CD4-positive, alpha-beta T cell treated with Interleukin-17A for 4 hours (primary cell): ENCODE data around the gene FMO1.
"Not testable (repeated sequence)": the region's sequence is repeated elsewhere in the genome, so short reads cannot be mapped to it uniquely, and the experiment has no call there.

ENCODE experiments used
- DNase-seq: peaks from one replicate; pipeline ENCODE4 v3.0.0-alpha.2; 2020; ENCODE audit warnings: mixed read lengths

FMO1 gene

DNA sequence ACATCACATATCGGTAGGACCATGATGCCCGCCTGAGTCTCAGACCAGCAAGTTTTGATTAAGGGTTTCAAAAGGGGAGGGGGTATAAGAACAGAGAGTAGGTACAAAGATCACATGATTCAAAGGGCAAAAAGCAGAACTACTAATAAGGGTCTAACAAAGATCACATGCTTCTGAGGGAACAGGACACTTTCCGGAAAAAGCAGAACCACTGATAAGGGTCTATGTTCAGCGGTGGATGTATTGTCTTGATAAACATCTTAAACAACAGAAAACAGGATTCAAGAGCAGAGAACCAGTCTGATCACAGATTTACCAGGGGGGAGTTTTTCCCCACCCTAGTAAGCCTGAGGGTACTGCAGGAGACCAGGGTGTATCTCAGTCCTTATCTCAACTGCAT lies 12.1 kb upstream of the FMO1 start:
- not testable (repeated sequence) for DNase-seq

DNA sequence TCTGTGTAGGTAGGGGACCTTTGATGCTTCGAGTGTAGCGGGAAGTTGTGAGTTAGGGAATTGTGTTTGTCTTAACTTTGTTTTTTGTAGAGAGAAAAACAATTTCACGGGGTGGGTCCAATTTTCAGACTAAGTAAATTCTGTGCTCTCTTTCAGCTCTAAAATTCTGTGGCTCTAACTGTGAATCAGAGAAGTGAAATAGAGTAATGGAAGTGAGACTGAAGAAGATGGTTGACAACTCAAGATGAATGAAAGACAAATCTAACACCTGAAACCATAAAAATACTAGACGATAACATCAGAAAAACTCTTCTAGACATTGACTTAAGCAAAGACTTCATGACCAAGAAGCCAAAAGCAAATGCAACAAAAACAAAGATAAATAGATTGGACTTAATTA lies 4.4 kb upstream of the FMO1 start:
- DNase-seq, result no peak

DNA sequence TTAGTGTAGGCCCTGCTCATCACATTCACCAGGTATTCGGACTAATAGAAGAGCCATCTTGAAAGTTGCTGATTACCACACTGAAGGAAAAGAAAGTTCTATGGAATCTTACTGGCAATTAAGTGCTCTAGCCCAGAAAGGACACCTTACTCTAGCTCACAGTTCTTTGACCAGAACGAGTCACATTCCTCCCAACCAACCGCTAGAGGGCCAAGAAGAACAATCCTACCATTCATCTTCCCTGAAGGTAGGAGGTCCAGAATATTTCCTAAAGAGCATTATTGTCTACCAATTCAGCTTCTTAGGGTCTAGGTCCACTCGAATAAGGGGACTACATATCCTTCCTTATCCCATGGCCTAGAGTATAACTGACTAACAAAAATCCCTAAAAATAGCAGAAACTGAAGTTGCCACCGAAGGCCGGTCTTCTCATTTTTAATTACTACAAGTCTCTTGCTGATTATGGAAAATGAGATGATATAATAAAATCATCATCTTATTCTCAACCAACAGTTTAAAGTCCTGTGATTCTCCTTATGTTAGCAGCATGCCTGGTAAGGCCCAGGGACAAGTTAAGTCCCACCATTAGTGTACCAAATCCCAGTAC lies 2.7 kb upstream of the FMO1 start:
- peak; percentile 34 for DNase-seq

DNA sequence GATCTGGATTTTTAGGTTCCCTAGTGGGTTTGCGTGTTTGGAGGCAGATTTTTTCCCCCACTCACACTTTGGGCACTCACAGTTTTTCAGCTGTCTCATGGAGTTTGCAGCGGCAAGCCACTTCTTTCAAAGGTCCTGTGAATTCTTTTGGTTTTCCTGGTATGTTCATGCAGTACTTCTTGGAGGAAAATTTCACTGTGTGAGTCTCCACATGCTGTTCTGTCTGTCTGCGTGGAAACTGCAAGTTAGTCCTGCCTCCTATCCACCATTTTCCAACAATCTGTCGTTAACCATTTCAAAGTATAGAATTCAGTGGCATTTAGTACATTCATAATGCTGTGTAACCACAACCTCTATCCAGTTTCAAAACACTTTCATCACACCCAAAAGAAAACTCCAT lies 793 bp upstream of the FMO1 start:
- DNase-seq, result no peak

DNA sequence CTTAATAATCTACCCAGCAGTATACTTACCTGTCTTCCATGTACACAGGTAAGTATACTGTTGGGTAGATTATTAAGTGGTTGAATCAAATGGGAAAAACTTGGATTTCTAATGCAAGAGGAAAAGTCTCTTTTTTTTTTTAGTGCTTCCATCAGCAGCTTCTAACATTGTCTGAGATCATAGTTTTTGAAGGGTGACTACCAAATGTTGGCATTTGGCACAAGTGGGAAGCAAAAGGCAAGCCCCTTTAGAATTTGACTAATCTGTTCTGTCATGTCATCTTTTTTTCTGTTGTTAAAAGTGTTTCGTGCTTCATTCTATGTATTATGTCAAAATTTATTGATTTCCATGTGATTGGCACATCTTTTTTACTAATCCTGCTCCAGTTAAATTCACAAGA lies 547 bp downstream of the FMO1 start:
- no peak for DNase-seq

DNA sequence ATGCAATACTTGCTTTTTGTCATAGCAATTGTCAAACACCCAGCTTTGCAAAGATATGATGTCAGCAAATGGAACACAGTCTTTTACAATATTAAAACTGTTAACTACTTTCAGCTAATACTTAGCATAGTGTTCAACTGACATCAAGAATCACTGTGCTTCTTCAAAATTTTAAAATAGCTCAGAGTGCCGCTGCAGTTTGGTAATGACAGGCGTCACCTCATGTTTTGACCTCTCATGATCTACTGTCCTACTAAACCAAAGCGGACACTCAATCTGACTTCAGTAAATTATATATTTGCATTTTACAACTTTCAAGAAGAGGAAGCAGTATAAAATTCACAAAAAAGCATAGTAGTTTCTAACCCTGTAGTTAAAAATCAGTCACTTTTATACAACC lies 2.0 kb downstream of the FMO1 start:
- DNase-seq, result no peak

DNA sequence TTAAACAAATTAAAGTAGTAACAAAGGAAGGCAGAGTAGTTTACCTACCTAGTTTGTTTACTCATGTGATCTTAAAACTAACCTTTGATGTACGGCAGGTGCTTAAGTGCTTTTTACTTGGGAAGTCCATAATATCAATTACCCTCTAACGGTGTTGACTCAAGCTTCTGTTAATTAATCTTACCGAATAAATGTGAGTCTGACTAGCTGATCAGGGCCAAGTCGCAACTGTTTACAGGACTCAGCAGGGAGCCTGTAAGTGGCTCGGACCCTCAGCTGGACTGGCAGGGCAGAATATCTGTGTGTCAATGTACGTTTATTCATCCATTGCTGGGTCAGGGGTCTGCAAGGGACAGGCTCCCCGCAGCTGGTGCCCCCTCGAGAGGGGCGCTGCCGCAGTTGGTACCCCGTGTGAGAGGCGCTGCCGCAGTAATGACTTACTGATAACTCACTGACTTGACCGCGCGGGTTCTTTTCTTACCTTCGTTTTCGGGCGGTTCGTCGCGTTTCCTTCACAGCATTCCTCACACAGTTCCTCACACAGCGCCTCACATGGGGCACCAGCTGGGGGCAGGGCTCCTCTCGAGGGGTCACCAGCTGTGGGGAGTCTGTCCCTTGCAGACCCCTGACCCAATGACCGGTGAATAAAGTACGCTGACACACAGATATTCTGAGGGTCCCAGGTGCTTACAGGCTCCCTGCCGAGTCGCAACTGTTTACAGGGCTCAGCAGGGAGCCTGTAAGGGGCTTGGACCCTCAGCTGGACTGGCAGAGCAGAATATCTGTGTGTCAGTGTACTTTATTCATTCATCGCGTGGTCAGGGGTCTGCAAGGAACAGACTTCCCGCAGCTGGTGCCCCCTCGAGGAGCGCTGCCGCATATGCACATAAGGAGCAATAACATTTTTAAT lies 3.0 kb downstream of the FMO1 start:
- peak; percentile 22 for DNase-seq

DNA sequence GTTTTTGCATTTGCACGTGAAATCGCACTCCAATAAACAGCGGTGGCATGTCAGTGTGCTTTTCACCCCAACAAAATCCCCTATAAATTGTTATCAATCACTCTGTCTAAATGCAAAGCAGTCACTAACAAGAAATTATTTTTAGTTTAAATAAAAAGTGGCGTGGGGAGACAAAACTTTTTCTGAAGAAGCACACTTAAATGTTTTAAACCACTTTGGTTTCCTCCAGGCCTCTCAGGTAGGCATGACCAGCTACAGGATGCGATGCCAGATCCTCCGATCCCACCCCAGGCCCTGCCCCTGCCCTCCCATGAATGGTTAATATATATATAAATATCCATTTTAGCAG lies 3.6 kb downstream of the FMO1 start:
- DNase-seq, result no peak

DNA sequence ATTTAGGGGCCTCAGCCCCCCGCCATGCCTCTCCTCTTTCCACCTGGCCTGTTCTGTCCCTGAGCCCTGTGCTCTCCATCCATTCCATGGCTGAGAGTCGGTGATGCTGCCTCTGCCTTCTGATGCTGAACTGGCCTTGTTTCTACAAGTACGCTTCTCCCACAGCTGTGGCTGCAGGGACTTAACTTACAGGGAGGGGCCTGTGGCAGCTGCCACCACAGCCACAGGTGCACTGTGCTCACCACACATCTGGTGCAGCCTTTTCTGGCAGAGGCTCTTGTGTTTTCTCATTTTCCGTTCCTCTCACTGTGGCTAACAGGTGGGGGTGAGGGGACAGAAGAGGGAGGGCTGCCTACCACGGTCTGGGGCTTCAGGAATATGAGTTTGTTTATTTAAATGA lies 4.2 kb downstream of the FMO1 start:
- DNase-seq, result no peak

DNA sequence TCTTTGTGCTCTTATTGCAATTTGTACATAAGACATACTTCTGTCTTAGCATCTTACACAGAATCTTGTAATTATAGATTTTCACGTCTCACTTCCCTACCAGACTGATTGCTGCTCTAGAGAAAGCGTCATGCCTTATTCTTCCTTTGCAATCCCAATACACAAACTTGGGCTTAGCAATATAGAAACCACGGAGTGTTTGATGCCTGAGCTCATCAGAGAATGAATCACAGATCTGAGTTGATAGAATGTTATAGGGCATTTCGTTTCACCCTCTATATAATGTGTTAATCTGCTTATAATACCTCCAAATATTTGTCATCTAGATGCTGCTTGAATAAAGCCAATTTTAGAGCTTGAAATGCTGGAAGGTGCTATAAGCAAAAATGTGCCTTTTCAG lies 6.6 kb downstream of the FMO1 start:
- no peak for DNase-seq

DNA sequence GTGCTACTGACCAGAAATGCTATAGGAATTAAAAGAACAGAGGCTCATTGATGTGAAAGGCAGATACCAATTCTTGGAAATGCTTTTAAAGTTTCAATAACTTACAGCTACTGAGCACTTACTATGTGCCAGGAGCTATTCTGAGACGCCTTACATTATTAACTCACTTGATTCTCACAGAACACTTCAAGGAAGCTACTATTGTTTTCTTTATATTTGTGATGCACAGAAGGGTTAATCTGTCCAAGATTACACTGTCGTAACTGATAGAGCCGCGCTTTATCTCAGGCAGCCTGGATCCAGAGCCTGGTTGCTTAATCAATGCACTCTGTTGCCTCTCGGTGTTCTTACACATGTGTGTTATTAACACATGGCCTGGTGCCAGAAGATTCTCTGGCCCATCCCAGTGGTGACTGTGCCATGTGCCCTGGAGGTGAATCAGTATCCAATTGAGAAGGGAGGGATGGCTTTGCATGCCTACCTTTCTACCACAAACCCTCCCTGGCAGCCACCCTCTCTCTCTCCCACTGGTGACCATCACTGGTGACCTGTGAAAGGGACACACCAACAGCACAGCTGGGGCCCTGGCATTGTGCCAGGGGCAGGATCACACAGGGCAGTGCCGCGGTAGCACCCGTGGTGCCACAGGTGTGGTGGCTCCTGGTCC lies 8.8 kb downstream of the FMO1 start:
- DNase-seq, result no peak

DNA sequence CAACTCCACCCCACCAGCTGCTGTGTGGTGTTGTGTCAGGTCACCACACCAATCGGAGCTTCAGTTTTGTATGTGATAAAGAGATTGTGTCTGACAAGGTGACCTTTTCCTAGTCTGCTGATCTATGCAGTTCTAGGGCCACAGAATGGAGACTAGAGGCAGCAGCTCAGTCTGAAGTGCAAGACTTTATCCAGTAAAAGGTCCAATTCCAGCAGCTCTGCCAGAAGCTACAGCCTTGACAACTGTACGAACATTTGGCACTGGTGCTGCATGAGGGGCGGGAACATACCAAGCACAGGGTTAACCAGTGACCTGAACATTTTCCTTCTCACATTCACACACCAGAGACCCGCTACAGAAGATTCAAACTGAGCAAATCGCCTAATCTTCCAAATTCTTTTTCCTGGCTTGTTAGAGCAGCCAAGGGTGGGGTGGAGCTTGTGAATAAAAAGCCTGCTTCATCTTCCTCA lies 9.3 kb downstream of the FMO1 start:
- DNase-seq, result no peak

DNA sequence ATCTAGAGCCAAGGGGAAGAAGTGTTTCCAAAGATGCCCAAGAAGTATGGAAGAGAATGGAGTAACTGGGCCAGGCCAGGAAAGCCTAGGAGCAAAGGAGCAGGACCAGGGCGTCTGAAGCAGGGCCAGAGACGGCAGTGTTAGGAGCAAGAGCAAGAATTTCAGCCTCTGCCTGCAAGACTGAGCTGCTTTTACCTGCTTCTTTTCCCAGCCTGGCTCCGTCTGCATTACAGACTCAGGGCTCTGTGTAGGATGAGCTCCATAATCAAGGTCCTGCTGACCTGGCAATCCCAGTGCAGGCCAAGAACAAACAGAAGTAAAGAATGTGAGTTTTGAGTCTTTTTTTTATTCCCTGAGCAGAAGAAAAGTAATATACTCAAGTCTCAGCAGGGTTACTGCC lies 10.1 kb downstream of the FMO1 start:
- no peak for DNase-seq

DNA sequence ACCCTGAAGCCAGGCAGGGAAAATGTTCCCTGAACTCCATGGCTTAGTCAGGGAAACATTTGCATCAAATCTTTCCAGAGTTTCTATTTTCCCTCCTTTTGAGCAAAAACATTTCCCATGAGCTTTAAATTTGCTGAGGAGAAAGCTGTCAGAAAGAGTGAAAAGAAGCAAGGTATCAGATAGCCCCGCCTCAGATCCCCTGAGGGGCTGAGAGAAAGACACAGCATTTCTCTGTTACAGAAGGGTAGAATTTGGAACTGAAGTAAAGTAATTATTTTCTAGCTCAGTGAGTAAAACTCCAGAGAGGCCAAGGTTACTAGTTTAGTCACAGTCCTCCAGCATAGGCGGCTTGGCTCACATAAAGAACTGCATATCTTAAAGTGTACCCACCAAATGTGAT lies 10.6 kb downstream of the FMO1 start:
- no peak for DNase-seq

DNA sequence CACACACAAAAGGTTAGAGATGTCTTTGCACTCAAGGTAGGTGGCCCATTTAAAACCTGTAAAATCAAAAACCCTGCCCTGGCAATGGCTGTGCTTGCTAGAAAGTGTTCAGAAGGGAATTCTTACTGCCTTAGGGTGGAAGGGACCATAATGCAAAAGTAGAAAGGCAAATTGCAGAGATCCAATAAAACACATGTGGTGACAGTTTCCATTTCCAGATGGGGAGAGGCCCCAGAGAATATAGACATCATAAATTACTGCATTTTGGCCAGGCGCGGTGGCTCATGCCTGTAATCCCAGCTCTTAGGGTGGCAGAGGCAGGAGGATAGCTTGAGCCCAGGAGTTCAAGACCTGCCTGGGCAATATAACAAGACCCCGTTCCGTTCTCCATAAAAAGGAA lies 13.0 kb downstream of the FMO1 start:
- DNase-seq, result no peak

DNA sequence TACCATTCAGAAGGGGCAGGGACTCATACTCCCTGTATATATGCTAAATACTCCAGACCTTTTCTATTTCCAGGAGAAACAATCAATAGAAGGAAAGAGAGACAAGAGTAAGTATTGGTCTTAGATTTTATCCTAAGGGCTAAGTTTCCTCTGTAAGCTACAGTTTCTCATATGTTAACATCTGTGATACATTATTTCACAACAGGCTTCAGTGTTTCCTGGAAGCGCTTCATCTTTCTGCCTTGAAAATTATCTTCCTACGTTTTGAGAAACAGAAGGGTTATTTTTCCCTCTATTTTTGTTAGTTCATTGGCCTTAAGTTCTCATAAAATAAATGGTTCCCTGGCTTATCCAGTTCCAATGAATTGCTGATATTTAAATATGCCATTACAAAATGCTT lies 15.6 kb downstream of the FMO1 start:
- no peak for DNase-seq

DNA sequence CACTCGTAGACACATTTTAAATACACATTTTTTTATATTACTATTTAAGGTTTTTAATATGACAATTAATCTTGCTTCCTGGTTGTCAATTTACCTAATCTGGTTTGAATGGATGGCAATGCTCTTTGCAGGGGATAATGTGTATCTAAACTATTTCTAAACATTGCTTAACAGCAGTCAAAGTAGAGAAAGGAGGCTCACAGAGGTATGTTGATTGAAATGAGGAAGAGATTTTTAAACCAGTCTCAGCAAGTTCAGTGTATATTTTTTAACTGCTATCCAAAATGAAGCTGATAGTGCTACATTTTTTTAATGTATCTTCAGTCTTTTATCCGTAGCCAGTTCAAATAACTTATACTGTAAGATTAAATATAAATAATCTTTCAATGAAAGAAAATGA lies 17.4 kb downstream of the FMO1 start:
- DNase-seq, result no peak

DNA sequence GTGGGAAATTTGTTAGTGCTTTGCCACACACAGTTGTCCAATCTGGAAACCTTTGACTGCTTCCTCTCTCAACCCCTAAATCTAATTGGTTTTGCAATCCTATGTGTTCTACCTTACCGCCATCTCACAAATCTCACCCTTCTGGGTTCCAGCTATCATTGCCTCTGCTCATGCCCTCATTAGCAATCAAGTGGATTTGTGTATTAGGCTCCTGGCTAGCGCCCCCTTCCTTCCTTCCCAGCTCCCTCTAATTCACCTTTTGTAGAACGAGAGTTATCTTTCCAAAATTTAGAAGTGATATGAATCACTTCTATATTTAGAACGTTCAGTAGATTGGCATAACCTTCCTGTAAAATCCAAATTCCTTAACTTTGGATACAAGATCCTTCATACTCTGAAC lies 18.6 kb downstream of the FMO1 start:
- no peak for DNase-seq

DNA sequence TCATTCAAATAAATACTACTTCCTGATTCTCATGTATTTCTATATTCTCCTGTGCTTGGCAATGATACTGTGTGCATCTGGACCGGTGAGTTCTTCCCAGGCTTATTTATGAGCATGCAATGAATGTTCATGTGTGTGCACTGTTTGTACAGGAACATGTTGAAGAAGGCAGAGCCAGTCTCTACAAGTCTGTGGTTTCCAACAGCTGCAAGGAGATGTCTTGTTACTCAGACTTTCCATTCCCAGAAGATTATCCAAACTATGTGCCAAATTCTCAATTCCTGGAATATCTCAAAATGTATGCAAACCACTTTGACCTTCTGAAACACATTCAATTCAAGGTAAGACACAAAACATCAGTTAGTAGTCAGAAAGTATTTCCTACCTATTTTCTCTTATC lies 19.1 kb downstream of the FMO1 start:
- no peak for DNase-seq

DNA sequence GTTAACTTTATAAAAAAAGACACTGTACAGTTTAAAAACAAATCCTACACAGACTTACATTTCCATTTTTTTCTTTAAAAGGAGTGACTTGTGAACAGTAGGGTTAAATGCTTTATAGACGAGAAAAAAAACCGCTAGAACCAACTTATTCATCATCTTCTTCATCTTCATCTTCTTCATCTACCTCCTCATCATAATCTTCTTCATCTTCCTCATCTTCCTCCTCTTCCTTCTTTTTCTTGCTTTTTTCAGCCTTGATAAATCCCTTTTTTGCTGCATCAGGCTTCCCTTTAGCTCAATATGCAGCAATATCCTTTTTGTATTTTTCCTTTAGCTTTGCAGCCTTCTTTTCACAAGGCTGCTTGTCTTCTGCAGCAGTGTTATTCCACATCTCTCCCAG lies 22.5 kb downstream of the FMO1 start:
- DNase-seq, result no peak

DNA sequence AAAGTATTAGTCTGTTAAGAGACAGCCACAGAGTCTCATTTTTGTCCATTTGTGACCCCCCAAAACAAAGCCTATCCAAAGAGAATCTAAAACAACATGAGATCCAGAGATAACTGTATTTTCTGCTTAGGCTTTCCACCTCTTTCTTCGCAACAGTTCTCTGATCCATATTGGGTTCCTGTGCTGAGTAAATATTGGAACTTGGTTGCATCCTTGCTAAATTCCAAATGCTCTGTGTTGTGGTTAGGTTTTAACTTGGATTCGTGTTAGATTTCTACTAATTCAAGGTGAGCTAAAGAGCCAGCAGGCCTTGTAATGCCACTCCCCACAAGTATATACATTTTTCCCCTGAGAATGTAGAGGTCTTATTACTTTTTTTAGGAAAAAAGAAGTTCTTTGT lies 29.2 kb downstream of the FMO1 start:
- no peak for DNase-seq

DNA sequence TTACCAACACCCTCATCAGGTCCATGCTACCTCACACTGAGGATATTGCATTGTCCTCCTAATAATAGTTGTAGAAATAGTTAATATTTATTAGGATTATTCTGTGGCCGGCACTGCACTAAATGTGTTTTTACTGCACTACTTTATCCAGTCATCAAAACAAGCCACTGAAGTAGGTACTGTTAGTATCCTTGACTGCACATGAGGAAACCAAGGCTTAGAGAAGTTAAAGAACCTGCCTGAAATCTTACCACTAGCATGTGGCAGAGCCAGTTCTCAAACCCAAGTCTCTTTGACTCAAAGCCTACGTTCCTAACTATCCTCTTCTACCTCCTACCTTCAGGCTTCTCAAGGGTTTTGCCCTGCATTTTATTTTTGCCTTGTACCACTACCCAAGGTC lies 30.9 kb downstream of the FMO1 start:
- no peak for DNase-seq

DNA sequence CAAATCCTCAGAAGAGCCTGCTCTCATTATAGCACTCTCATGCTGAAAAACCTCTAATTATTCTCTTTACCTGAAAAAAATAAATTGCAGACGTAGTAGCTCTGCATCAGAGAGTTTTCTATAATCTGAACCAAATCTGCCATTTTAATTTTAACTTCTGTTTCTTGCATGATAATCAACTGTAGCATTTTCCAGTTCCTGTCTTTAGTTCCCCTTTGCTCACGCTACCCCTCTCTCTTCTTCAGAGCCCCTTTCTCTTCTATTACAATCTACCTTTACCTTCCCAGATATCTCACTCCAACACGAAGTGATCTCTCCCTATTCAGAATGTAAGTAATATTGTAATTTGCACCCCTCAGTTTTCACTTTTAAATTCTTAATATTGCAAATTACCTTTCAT lies 31.4 kb downstream of the FMO1 start:
- DNase-seq, result no peak

DNA sequence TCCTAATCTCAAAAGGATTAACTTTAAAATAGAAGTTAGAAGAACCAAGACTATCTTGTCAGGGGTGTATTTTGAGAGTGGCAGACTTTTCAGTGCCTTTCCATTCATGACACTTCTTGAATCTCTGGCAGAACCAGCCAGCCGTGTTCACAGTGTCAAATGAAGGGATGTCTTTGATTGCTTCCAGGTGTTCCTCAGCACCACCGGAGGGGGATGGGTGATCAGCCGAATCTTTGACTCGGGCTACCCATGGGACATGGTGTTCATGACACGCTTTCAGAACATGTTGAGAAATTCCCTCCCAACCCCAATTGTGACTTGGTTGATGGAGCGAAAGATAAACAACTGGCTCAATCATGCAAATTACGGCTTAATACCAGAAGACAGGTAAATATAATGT lies 32.3 kb downstream of the FMO1 start:
- no peak for DNase-seq
